Measurements from ENCODE around the gene DGCR8. TPM values are rescaled to one million over a fixed set of nuclear protein-coding genes. Genes with fewer than 3 reads are reported as not detected.

Gene DGCR8
- total RNA-seq, 4 donors from 2014 or later = 13.7 to 33.8 (median 18.7) TPM

- no peaks in the 10 kb centered on the region for H3K27me3 ChIP-seq
- WGBS, 2 donors = 100% methylated on average over 1 of the region's 18 CpGs; no CpG with 5 or more reads in 1 of the 2 donors
- intact Hi-C loops (cut with DNase I) = no loop called here
- no peaks in the 10 kb centered on the region for H3K9me3 ChIP-seq
- TF ChIP-seq POLR2A (IDR thresholded peaks at IDR 0.05) (no peak), CTCF (IDR thresholded peaks at IDR 0.05) (no peak)
- no peak overlapping the region for H3K4me3 ChIP-seq
- no peak overlapping the region for H3K27ac ChIP-seq
- peaks cover 0 to 24% (median 0%) of the 10 kb centered on the region in 3 donors for H3K36me3 ChIP-seq
- peaks cover 0 to 2% (median 0%) of the 10 kb centered on the region in 3 donors for H3K4me1 ChIP-seq
- no peak for DNase-seq
Observed at GRCh38 chr22:20148414-20148813, 68.4 kb downstream of the DGCR8 start.

GRCh38 chr22:20149257-20150250 is 69.5 kb downstream of the DGCR8 start:
- WGBS, 2 donors = 47 to 80% methylated on average over 3 to 5 of the region's 32 CpGs
- Histone ChIP-seq H3K4me3 (no peak overlapping the region), H3K36me3 (peaks cover 0 to 15% (median 0%) of the 10 kb centered on the region in 3 donors), H3K4me1 (no peaks in the 10 kb centered on the region), H3K9me3 (no peaks in the 10 kb centered on the region), H3K27ac (no peak overlapping the region), H3K27me3 (peaks cover 0 to 10% (median 0%) of the 10 kb centered on the region in 4 donors)
- intact Hi-C loops (cut with DNase I) = no loop called here
- TF ChIP-seq CTCF (IDR thresholded peaks at IDR 0.05) = no peak
- TF ChIP-seq POLR2A (IDR thresholded peaks at IDR 0.05) = no peak
- no peak for DNase-seq

GRCh38 chr22:20150381-20151275 is 70.6 kb downstream of the DGCR8 start, which contains the start of gene CCDC188:
Gene CCDC188, minus strand, starts transcription at chr22:20151055. Its CDS starts 69 bp downstream, at chr22:20150986.
- WGBS, 2 donors = 71 to 83% methylated on average over 1 to 3 of the region's 14 CpGs
- no peak for DNase-seq
- Histone ChIP-seq H3K27me3 (peaks cover 0 to 21% (median 0%) of the 10 kb centered on the region in 4 donors), H3K36me3 (peaks cover 0 to 4% (median 0%) of the 10 kb centered on the region in 3 donors), H3K4me1 (peaks cover 0 to 4% (median 0%) of the 10 kb centered on the region in 3 donors), H3K27ac (no peak within 1 kb of the TSS), H3K4me3 (no peak within 1 kb of the TSS), H3K9me3 (no peaks in the 10 kb centered on the region)
- TF ChIP-seq CTCF (IDR thresholded peaks at IDR 0.05) (no peak), POLR2A (IDR thresholded peaks at IDR 0.05) (no peak)
- intact Hi-C loops (cut with DNase I) = no loop called here

- Histone ChIP-seq H3K36me3 (no peaks in the 10 kb centered on the region), H3K27ac (no peak overlapping the region), H3K9me3 (no peaks in the 10 kb centered on the region), H3K4me3 (no peak overlapping the region), H3K4me1 (peaks cover 0 to 6% (median 0%) of the 10 kb centered on the region in 3 donors), H3K27me3 (peaks cover 0 to 27% (median 0%) of the 10 kb centered on the region in 4 donors)
- intact Hi-C loops (cut with DNase I) = no loop called here
- WGBS, 2 donors = 90 to 94% methylated on average over 4 of the region's 4 CpGs
- DNase-seq = no peak
- TF ChIP-seq POLR2A (IDR thresholded peaks at IDR 0.05) = no peak
- no peak for TF ChIP-seq CTCF (IDR thresholded peaks at IDR 0.05)
Observed at GRCh38 chr22:20151276-20151588, 71.2 kb downstream of the DGCR8 start.

Data from esophagus squamous epithelium (tissue), 5 donors.